Measurements from ENCODE around the gene CPNE4. TPM values are rescaled to one million over a fixed set of nuclear protein-coding genes. Genes with fewer than 3 reads are reported as not detected.

Gene CPNE4
- total RNA-seq, 4 donors from 2014 or later, result 0.17 to 0.52 TPM; not detected in 2

DNA sequence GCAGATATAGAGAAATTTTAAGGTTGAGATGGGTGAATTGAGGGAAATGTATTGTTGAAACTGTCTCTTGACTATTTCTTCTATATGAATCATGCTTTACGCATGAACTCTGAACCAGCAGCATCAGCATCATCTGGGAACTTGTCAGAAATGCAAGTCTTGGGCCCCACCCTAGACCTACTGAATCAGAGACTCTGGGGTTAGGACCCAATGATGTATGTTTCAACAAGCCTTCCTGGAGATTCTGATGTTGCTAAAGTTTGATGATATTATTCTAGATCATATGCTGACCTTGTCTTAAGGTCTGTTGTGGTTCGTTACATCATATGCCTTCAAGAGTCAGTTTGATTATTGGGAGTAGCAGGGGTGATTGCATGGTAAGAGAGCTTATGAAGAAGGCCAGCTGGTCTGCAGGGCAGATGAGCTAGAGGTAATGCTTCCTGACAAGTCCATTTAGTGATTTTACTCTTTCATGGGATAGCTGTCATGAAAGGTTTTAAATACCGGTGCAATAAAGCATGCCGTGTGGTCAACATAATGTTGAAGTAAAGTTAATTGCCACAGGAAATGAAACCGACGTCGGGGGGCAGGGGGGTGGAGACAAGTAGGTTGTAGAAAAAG is 379.6 kb downstream of the CPNE4 start:
- 58% methylated on average over 7 of the region's 7 CpGs for WGBS
- intact Hi-C loops (cut with DNase I), result no loop called here
- Histone ChIP-seq H3K4me3 (no peak overlapping the region), H3K27ac (replicated peaks in 1 of 4) (no peak overlapping the region), H3K36me3 (no peaks in the 10 kb centered on the region), H3K9me3 (no peaks in the 10 kb centered on the region), H3K27me3 (no peaks in the 10 kb centered on the region), H3K4me1 (no peaks in the 10 kb centered on the region)
- no peak for TF ChIP-seq EP300 (IDR thresholded peaks at IDR 0.05)
- no peak for TF ChIP-seq POLR2AphosphoS5 (IDR thresholded peaks at IDR 0.05)
- no peak for TF ChIP-seq POLR2A (IDR thresholded peaks at IDR 0.05; ENCODE audit: low read depth)
- TF ChIP-seq, protein P1, sequence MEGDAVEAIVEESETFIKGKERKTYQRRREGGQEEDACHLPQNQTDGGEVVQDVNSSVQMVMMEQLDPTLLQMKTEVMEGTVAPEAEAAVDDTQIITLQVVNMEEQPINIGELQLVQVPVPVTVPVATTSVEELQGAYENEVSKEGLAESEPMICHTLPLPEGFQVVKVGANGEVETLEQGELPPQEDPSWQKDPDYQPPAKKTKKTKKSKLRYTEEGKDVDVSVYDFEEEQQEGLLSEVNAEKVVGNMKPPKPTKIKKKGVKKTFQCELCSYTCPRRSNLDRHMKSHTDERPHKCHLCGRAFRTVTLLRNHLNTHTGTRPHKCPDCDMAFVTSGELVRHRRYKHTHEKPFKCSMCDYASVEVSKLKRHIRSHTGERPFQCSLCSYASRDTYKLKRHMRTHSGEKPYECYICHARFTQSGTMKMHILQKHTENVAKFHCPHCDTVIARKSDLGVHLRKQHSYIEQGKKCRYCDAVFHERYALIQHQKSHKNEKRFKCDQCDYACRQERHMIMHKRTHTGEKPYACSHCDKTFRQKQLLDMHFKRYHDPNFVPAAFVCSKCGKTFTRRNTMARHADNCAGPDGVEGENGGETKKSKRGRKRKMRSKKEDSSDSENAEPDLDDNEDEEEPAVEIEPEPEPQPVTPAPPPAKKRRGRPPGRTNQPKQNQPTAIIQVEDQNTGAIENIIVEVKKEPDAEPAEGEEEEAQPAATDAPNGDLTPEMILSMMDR (IDR thresholded peaks at IDR 0.05), result no peak
- no peak for DNase-seq (ENCODE audit: extremely low spot score)

DNA sequence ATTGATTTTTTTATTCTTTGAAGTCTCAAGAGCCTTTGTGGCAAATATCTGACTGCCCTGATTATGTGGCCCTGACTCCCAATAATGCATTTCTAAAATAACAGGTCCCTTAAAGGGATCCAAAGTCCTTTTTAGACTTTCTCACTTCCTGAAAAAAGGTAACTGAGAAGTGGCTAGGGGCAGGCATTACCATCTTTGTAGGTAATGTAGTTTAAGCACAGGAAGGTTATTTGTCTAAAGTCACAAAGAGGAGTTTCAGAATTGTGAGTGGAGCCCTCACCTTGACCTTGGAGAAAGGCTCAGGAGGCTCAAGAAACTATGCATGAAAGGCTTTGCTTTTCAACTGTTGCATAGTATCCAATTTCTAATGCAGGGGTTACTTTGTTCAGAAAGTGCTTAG is 389.2 kb downstream of the CPNE4 start:
- Histone ChIP-seq H3K4me1 (no peaks in the 10 kb centered on the region), H3K36me3 (no peaks in the 10 kb centered on the region), H3K27ac (replicated peaks in 1 of 4) (no peak overlapping the region), H3K27me3 (no peaks in the 10 kb centered on the region), H3K9me3 (peaks cover 0 to 3% (median 0%) of the 10 kb centered on the region in 4 donors), H3K4me3 (no peak overlapping the region)
- no peak for DNase-seq (ENCODE audit: extremely low spot score)
- intact Hi-C loops (cut with DNase I), result no loop called here
- TF ChIP-seq POLR2AphosphoS5 (IDR thresholded peaks at IDR 0.05), result no peak
- TF ChIP-seq POLR2A (IDR thresholded peaks at IDR 0.05; ENCODE audit: low read depth), result no peak
- no peak for TF ChIP-seq EP300 (IDR thresholded peaks at IDR 0.05)
- TF ChIP-seq, protein P1 (IDR thresholded peaks at IDR 0.05), result no peak

DNA sequence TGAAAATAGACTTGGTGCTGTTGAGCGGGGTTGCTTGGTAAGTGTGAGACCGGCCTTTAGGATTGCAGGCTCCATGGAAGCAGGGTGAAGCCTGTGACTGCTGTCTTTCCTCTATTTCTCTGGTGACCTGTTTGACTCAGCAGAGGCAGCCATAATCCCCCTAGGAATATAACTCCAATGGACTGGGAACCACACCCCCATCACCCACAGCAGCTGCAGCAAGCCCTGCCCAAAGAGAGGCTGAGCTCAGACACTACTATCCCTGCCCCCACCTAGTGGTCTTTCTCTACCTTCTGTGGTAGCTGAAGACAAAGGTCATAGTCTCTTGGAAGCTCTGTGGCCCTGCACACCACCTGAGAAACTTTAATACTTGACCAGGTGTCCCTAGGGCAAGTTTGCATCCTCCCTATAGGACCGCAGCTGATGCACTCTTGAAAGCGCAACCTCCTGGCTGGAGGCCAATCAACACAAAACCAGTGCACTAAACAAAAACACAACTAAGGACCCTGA is 398.5 kb downstream of the CPNE4 start:
- 100% methylated on average over 4 of the region's 4 CpGs for WGBS
- no peak for TF ChIP-seq POLR2A (IDR thresholded peaks at IDR 0.05; ENCODE audit: low read depth)
- TF ChIP-seq EP300 (IDR thresholded peaks at IDR 0.05), result no peak
- no peak for TF ChIP-seq POLR2AphosphoS5 (IDR thresholded peaks at IDR 0.05)
- TF ChIP-seq, protein P1 (IDR thresholded peaks at IDR 0.05), result no peak
- no peak for DNase-seq (ENCODE audit: extremely low spot score)
- Histone ChIP-seq H3K36me3 (no peaks in the 10 kb centered on the region), H3K4me1 (no peaks in the 10 kb centered on the region), H3K27ac (replicated peaks in 1 of 4) (no peak overlapping the region), H3K27me3 (no peaks in the 10 kb centered on the region), H3K4me3 (no peak overlapping the region), H3K9me3 (no peaks in the 10 kb centered on the region)
- intact Hi-C loops (cut with DNase I), result no loop called here

DNA sequence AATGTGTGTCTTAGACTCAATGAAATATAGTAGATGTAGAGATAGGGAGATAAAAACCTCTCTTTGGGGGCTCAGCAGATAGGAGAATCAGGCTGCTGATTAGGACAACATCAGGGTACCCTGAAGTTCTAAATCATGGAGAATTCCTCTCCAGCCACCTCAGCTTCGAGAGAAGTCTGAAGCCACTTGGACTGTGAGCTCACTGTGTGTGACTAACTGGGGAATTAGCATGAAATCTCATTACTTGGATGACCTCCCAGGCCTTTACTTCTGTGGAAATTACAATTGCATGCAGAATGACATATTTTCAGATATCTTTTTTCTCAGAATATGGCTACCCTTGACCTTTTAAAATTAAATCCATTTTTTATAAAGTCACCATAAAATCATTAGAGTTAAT is 404.0 kb downstream of the CPNE4 start:
- Histone ChIP-seq H3K9me3 (no peaks in the 10 kb centered on the region), H3K27ac (replicated peaks in 1 of 4) (no peak overlapping the region), H3K36me3 (no peaks in the 10 kb centered on the region), H3K27me3 (no peaks in the 10 kb centered on the region), H3K4me3 (no peak overlapping the region), H3K4me1 (no peaks in the 10 kb centered on the region)
- no peak for DNase-seq (ENCODE audit: extremely low spot score)
- intact Hi-C loops (cut with DNase I), result no loop called here
- TF ChIP-seq EP300 (IDR thresholded peaks at IDR 0.05) (no peak), POLR2A (IDR thresholded peaks at IDR 0.05; ENCODE audit: low read depth) (no peak), POLR2AphosphoS5 (IDR thresholded peaks at IDR 0.05) (no peak)
- WGBS, result 64% methylated on average over 1 of the region's 1 CpG

DNA sequence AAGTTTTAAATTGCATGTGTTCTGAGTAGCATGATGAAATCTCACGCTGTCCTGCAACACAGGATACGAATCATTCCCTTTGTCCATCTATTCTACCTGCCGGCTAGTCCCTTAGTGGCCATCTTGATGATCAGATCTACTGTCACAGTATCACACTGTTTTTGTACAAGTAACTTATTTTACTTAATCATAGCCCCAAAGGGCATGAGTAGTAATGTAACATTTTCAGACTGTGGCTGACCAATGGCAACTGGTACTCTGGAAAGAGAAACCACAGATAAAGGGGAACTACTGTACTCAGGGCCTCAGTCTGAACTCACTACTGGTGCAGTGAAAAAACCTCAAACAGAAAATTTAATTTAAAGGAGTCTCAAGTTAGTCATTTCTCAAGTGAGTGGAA is 404.7 kb downstream of the CPNE4 start:
- intact Hi-C loops (cut with DNase I), result no loop called here
- WGBS, result 85% methylated on average over 3 of the region's 3 CpGs
- Histone ChIP-seq H3K27ac (replicated peaks in 1 of 4) (no peak overlapping the region), H3K4me3 (no peak overlapping the region), H3K27me3 (no peaks in the 10 kb centered on the region), H3K36me3 (no peaks in the 10 kb centered on the region), H3K4me1 (no peaks in the 10 kb centered on the region), H3K9me3 (no peaks in the 10 kb centered on the region)
- DNase-seq (ENCODE audit: extremely low spot score), result no peak
- TF ChIP-seq EP300 (IDR thresholded peaks at IDR 0.05), result no peak
- TF ChIP-seq POLR2A (IDR thresholded peaks at IDR 0.05; ENCODE audit: low read depth), result no peak
- no peak for TF ChIP-seq POLR2AphosphoS5 (IDR thresholded peaks at IDR 0.05)
- TF ChIP-seq, protein P1 (IDR thresholded peaks at IDR 0.05), result no peak
